ENCODE measurements around the gene PXYLP1.

PXYLP1 gene

DNA sequence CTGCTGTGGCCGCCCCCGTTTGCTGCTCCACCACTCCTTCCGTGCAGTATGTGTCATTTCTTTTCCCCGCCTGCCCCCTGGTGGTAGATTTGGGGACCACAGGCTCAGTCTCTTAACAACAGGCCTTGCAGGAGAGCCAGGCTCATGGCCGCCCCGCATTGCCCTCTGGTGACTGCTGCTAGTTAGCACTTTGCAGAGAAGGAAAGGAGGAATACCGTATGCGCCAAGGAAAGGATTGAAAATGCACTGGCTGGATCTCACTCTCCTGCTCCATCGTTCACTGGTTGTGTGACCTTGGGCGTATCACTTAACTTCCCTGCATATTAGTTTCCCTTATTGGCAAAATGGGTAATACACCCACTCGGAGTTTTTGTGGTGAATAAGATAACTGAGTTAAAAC lies 39.3 kb upstream of the PXYLP1 start:
- H3K4me2 ChIP-seq (ENCODE audit: low read length): no peak overlapping the region
- H2AFZ ChIP-seq: peak overlapping the region; percentile 56
- no peak overlapping the region for H3K27ac ChIP-seq
- no peak overlapping the region for H3K9ac ChIP-seq
- no peaks in the 10 kb centered on the region for H3K27me3 ChIP-seq (ENCODE audit: control insufficient read depth, insufficient read depth, low read length)
- H3K9me3 ChIP-seq (ENCODE audit: control insufficient read depth, low read length): no peaks in the 10 kb centered on the region
- H3K36me3 ChIP-seq (ENCODE audit: control insufficient read depth, insufficient read depth, low read length): no peaks in the 10 kb centered on the region
- no peaks in the 10 kb centered on the region for H3K79me2 ChIP-seq
- no peaks in the 10 kb centered on the region for H3K4me1 ChIP-seq
- TF ChIP-seq, protein P1, sequence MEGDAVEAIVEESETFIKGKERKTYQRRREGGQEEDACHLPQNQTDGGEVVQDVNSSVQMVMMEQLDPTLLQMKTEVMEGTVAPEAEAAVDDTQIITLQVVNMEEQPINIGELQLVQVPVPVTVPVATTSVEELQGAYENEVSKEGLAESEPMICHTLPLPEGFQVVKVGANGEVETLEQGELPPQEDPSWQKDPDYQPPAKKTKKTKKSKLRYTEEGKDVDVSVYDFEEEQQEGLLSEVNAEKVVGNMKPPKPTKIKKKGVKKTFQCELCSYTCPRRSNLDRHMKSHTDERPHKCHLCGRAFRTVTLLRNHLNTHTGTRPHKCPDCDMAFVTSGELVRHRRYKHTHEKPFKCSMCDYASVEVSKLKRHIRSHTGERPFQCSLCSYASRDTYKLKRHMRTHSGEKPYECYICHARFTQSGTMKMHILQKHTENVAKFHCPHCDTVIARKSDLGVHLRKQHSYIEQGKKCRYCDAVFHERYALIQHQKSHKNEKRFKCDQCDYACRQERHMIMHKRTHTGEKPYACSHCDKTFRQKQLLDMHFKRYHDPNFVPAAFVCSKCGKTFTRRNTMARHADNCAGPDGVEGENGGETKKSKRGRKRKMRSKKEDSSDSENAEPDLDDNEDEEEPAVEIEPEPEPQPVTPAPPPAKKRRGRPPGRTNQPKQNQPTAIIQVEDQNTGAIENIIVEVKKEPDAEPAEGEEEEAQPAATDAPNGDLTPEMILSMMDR (IDR thresholded peaks at IDR 0.05): peak; percentile 100
- H3K4me3 ChIP-seq (ENCODE audit: low read depth, low read length): no peak overlapping the region

DNA sequence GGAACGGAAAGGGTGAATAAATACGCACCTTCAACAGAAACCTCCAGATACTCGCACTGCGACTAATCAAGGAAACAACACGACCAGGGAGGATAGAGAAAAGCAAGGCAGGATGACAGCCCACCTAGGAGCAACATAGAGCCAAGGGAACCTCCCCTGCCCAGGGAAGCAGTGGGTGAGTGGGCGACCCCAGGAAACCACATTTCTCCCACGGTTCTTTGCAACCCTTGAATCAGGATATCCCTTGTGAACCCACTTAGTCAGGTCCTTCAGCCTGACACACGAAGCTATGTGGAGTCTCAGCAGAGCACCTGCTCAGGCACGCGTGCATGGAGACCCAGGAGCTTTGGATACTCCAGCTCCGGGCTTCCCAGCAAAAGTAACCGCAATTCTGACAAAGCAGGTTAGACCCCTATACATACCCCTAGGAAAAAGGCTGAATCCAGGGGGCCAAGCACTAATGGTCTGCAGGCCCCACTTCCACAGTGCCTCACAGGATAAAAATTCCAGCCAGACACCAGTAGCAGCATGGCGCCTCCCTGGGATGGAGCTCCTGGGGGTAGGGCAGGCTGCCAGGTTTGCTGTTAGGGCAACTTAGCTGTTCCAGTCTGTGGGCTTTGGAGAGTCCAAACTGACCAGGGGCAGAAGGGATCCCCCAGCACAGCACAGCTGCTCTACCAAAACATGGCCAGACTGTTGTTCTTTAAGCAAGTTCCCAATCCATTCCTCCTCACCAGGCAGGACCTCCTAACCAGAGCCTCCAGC lies 38.4 kb upstream of the PXYLP1 start:
- TF ChIP-seq, protein P1 (IDR thresholded peaks at IDR 0.05): no peak
- no peaks in the 10 kb centered on the region for H3K79me2 ChIP-seq
- H2AFZ ChIP-seq: no peak overlapping the region
- H3K27ac ChIP-seq: no peak overlapping the region
- H3K4me2 ChIP-seq (ENCODE audit: low read length): no peak overlapping the region
- H3K27me3 ChIP-seq (ENCODE audit: control insufficient read depth, insufficient read depth, low read length): no peaks in the 10 kb centered on the region
- H3K4me3 ChIP-seq (ENCODE audit: low read depth, low read length): no peak overlapping the region
- H3K4me1 ChIP-seq: no peaks in the 10 kb centered on the region
- no peaks in the 10 kb centered on the region for H3K9me3 ChIP-seq (ENCODE audit: control insufficient read depth, low read length)
- no peaks in the 10 kb centered on the region for H3K36me3 ChIP-seq (ENCODE audit: control insufficient read depth, insufficient read depth, low read length)
- H3K9ac ChIP-seq: no peak overlapping the region

DNA sequence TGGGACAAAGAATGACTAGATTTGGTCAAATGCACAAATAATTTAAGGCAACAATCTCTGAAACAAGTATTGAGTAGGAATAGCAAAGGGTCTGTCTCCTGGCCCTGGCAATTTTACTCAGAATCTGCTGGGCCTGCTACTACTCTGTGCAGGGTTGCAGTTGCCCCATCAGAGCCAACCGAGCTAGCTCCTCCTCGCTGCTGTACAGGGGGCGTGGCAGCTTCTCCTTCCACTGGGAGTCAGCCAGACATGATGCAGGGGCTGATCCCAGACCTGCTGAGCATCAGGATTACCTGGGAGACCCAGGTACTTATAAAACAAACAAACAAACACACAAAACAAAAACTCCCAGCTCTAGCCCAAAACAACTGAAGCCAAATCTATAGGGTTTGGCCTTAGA lies 30.5 kb upstream of the PXYLP1 start:
- no peaks in the 10 kb centered on the region for H3K9me3 ChIP-seq (ENCODE audit: control insufficient read depth, low read length)
- no peak overlapping the region for H3K4me2 ChIP-seq (ENCODE audit: low read length)
- H3K9ac ChIP-seq: no peak overlapping the region
- no peaks in the 10 kb centered on the region for H3K27me3 ChIP-seq (ENCODE audit: control insufficient read depth, insufficient read depth, low read length)
- no peaks in the 10 kb centered on the region for H3K36me3 ChIP-seq (ENCODE audit: control insufficient read depth, insufficient read depth, low read length)
- H3K4me1 ChIP-seq: no peaks in the 10 kb centered on the region
- H3K27ac ChIP-seq: no peak overlapping the region
- no peak overlapping the region for H2AFZ ChIP-seq
- TF ChIP-seq, protein P1 (IDR thresholded peaks at IDR 0.05): no peak
- H3K4me3 ChIP-seq (ENCODE audit: low read depth, low read length): no peak overlapping the region
- no peaks in the 10 kb centered on the region for H3K79me2 ChIP-seq

DNA sequence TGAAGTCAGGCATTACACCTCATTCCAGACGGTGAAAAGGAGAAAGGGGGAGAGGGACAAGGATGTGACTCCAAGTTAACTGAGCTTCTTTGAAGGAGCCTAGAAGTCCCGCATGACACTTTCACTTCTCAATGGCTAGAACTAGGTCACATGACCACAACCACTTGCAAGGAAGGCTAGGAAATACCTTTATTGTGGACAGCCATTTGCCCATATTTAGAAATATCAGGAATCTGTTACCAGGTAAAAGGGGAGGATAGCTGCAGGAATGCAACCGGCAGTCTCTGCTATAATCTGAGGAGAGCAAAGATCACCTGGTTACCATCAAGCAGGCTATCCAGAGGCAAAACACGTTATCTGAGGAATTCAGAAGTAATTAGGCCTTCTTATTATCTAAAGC lies 28.9 kb upstream of the PXYLP1 start:
- Histone ChIP-seq H3K9me3 (ENCODE audit: control insufficient read depth, low read length) (no peaks in the 10 kb centered on the region), H3K79me2 (no peaks in the 10 kb centered on the region), H3K27me3 (ENCODE audit: control insufficient read depth, insufficient read depth, low read length) (no peaks in the 10 kb centered on the region), H3K9ac (no peak overlapping the region), H3K4me1 (no peaks in the 10 kb centered on the region), H3K4me3 (ENCODE audit: low read depth, low read length) (no peak overlapping the region), H3K4me2 (ENCODE audit: low read length) (no peak overlapping the region), H3K36me3 (ENCODE audit: control insufficient read depth, insufficient read depth, low read length) (no peaks in the 10 kb centered on the region), H2AFZ (peak overlapping the region; percentile 25), H3K27ac (no peak overlapping the region)
- TF ChIP-seq, protein P1 (IDR thresholded peaks at IDR 0.05): no peak

DNA sequence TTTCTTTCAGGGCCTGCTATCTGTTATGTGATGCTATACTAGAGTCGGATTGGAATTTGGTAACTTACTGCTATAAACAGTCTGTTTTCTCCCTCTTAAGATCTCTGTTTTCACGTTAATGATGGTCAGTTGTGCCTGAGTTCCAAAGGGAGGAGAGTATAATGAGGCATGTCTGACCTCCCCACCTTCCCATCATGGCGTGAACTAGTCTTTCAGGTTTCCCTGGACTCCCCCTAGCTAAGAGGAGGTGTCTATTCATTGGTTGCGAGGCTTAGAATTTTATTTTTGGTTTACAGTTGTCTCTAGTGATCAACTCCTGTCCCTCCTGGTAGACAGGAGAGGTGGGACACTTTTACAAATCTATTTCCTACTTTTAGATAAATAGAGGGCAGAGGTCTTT lies 27.8 kb upstream of the PXYLP1 start:
- H2AFZ ChIP-seq: no peak overlapping the region
- H3K9me3 ChIP-seq (ENCODE audit: control insufficient read depth, low read length): no peaks in the 10 kb centered on the region
- TF ChIP-seq, protein P1 (IDR thresholded peaks at IDR 0.05): no peak
- H3K9ac ChIP-seq: no peak overlapping the region
- no peak overlapping the region for H3K4me2 ChIP-seq (ENCODE audit: low read length)
- no peaks in the 10 kb centered on the region for H3K4me1 ChIP-seq
- H3K27me3 ChIP-seq (ENCODE audit: control insufficient read depth, insufficient read depth, low read length): no peaks in the 10 kb centered on the region
- no peaks in the 10 kb centered on the region for H3K79me2 ChIP-seq
- no peak overlapping the region for H3K4me3 ChIP-seq (ENCODE audit: low read depth, low read length)
- H3K36me3 ChIP-seq (ENCODE audit: control insufficient read depth, insufficient read depth, low read length): no peaks in the 10 kb centered on the region
- no peak overlapping the region for H3K27ac ChIP-seq

Measured in parathyroid adenoma (tissue), 2 donors.